AG09309 (cell line): ENCODE data around the gene ERC1.
"Not testable (repeated sequence)": the region's sequence is repeated elsewhere in the genome, so short reads cannot be mapped to it uniquely, and the experiment has no call there.

Source experiments
- DNase-seq: peaks from one replicate; pipeline ENCODE4 v3.0.0-alpha.2; 2010; ENCODE audit warnings: low read depth
- H3K4me3 ChIP-seq: 2 replicates; pipeline ENCODE4 v1.5.1; 2011; ENCODE audit warnings: mild to moderate bottlenecking, low read depth, low read length, moderate library complexity; ENCODE audit not compliant: control insufficient read depth
- CTCF ChIP-seq: IDR thresholded peaks from 2 replicates; pipeline ENCODE4 v1.5.1; 2011; ENCODE audit warnings: mild to moderate bottlenecking, low read depth, low read length, inconsistent platforms; ENCODE audit not compliant: insufficient read depth, control insufficient read depth; ENCODE audit errors: missing control alignments

The ERC1 gene

GRCh38 chr12:1328391-1328790 is 337.4 kb downstream of the ERC1 start:
- H3K4me3 ChIP-seq: no peak overlapping the region
- no peak for DNase-seq
- TF ChIP-seq CTCF: no peak

GRCh38 chr12:1329784-1330476 is 338.9 kb downstream of the ERC1 start:
- no peak for TF ChIP-seq CTCF
- H3K4me3 ChIP-seq: no peak overlapping the region
- DNase-seq: no peak

- no peak overlapping the region for H3K4me3 ChIP-seq
- DNase-seq: no peak
- no peak for TF ChIP-seq CTCF
Observed at GRCh38 chr12:1330477-1330827, 339.4 kb downstream of the ERC1 start.

- TF ChIP-seq CTCF: no peak
- DNase-seq: no peak
Observed at GRCh38 chr12:1332327-1332726, 341.3 kb downstream of the ERC1 start.

GRCh38 chr12:1338483-1339177 is 347.6 kb downstream of the ERC1 start:
- TF ChIP-seq CTCF: no peak
- no peak for DNase-seq
- H3K4me3 ChIP-seq: no peak overlapping the region

More at GRCh38 chr12:1332327-1332726, 341.3 kb downstream of the ERC1 start:
- no peak overlapping the region for H3K4me3 ChIP-seq

GRCh38 chr12:1339178-1339541 is 348.1 kb downstream of the ERC1 start:
- not testable (repeated sequence) for H3K4me3 ChIP-seq, DNase-seq

GRCh38 chr12:1339618-1340319 is 348.7 kb downstream of the ERC1 start:
- TF ChIP-seq CTCF: no peak
- no peak for DNase-seq
- H3K4me3 ChIP-seq: no peak overlapping the region

- H3K4me3 ChIP-seq, DNase-seq: not testable (repeated sequence)
Observed at GRCh38 chr12:1341270-1341669, 350.2 kb downstream of the ERC1 start.
